K562 (cell line): ENCODE measurements around the gene ADGRD1. TPM values are rescaled to one million over a fixed set of nuclear protein-coding genes. Genes with fewer than 3 reads are reported as not detected.

ENCODE experiments used
- ATF7 ChIP-seq: fragments of 450-650 bp; IDR thresholded peaks from 2 replicates; pipeline ENCODE4 v1.7.1; 2014; ENCODE audit warnings: mild to moderate bottlenecking, moderate library complexity
- CREB3 ChIP-seq: fragments of 450-650 bp; conservative IDR thresholded peaks from 2 replicates; pipeline ENCODE4 v1.6.1; 2016; ENCODE audit warnings: missing genetic modification characterization, low read depth, mild to moderate bottlenecking, missing compliant biosample characterization, moderate library complexity
- CTCFL ChIP-seq: IDR thresholded peaks from 2 replicates; pipeline ENCODE4 v1.6.1; 2011; ENCODE audit warnings: borderline replicate concordance, low read depth, mild to moderate bottlenecking, moderate library complexity, low read length; ENCODE audit not compliant: insufficient read depth, poor library complexity, severe bottlenecking
- CUX1 ChIP-seq: fragments of 200-800 bp; sonication (Bioruptor generic); IDR thresholded peaks from 2 replicates; pipeline ENCODE4 v1.6.1; 2016; ENCODE audit warnings: missing genetic modification characterization, missing compliant biosample characterization
- ETV1 ChIP-seq: fragments of 450-650 bp; conservative IDR thresholded peaks from 2 replicates; pipeline ENCODE4 v1.6.1; 2016; ENCODE audit warnings: missing genetic modification characterization, control low read depth, low read depth, missing compliant biosample characterization
- IRF9 ChIP-seq: fragments of 450-650 bp; IDR thresholded peaks from 2 replicates; pipeline ENCODE4 v1.6.1; 2016; ENCODE audit warnings: missing biosample characterization, missing genetic modification characterization
- KDM4B ChIP-seq, 2 experiments: fragments of 450-650 bp in 1 of 2; sonication (generic) in 1 of 2; IDR thresholded peaks; 2 replicates each; pipeline ENCODE4 v1.6.1; 2016 to 2017; ENCODE audit warnings: borderline replicate concordance in 2 of 2, antibody characterized with exemption in 1 of 2, low read depth in 1 of 2, mild to moderate bottlenecking in 1 of 2
- NR1H2 ChIP-seq: sonication (generic); formaldehyde crosslinking; IDR thresholded peaks from 2 replicates; pipeline ENCODE4 v1.4.0; 2020; ENCODE audit warnings: mild to moderate bottlenecking, missing genetic modification reagents
- PYGO2 ChIP-seq: fragments of 450-650 bp; IDR thresholded peaks from 2 replicates; pipeline ENCODE4 v1.6.1; 2016; ENCODE audit warnings: mild to moderate bottlenecking, missing genetic modification characterization, moderate library complexity, missing compliant biosample characterization
- TBL1XR1 ChIP-seq, 2 experiments: IDR thresholded peaks; 2 replicates each; pipeline ENCODE4 v1.6.1; 2012; ENCODE audit warnings: improper control_type of control experiment in 2 of 2, low read length in 2 of 2, mild to moderate bottlenecking in 1 of 2
- ZBED1 ChIP-seq: IDR thresholded peaks from 2 replicates; pipeline ENCODE4 v1.6.1; 2014
- ZNF165 ChIP-seq: fragments of 250-450 bp; sonication (Bioruptor Pico); IDR thresholded peaks from 2 replicates; pipeline ENCODE4 v1.4.0; 2020; ENCODE audit warnings: borderline replicate concordance
- ZNF609 ChIP-seq: sonication (generic); formaldehyde crosslinking; IDR thresholded peaks from 2 replicates; pipeline ENCODE4 v1.8.1; 2023; ENCODE audit warnings: missing genetic modification reagents, mild to moderate bottlenecking, borderline replicate concordance
- polyA plus RNA-seq, 8 experiments: library from polyadenylated mRNA; depleted of rRNA in 4 of 8; stranded (reverse) in 5 of 8; unstranded in 3 of 8; fragments of >200 nt; fragmentation: Nextera tagmentation in 2 of 8; fragmentation: Illumina TruSeq in 1 of 8; extraction: Ambion mirVana in 2 of 8; extraction: Trizol in 1 of 8; gene quantifications; 2 replicates each; pipeline versions ENCODE4 v1.2.1 to v1.2.3, GENCODE V29; 2011 to 2014; ENCODE audit warnings: inconsistent platforms in 1 of 8, missing spikeins in 1 of 8
- total RNA-seq, 7 experiments: library from RNA; depleted of rRNA in 6 of 7; stranded (reverse); fragments of >200 nt in 6 of 7; fragmentation: Illumina TruSeq in 2 of 7; extraction: Trizol in 2 of 7; gene quantifications; 2 replicates each; pipeline versions ENCODE4 v1.2.1 to v1.2.3, GENCODE V29; 2011 to 2021; ENCODE audit warnings: low replicate concordance in 1 of 7

The ADGRD1 gene
- total and polyA plus RNA-seq, 9 of the 15 experiments (the other 6 are each of a cell fraction or from before 2014, with no cell fraction given): 1.7 to 11.7 (median 3.3) TPM

- TF ChIP-seq CTCFL: no peak
- TF ChIP-seq TBL1XR1 (IDR thresholded peaks at IDR 0.05; ENCODE audit: low read length in 2 of 2): no peak
- TF ChIP-seq ZBED1: no peak
- no peak for TF ChIP-seq NR1H2
- TF ChIP-seq ZNF165 (CRISPR knock-in tag): no peak
- no peak for TF ChIP-seq KDM4B (IDR thresholded peaks at IDR 0.05; ENCODE audit: borderline replicate concordance in 2 of 2, low read depth in 1 of 2)
- no peak for TF ChIP-seq CREB3 (tag)
- TF ChIP-seq PYGO2: no peak
- TF ChIP-seq ATF7: no peak
- 0 out of 2 replicates have a peak, but pooled peaks have one; percentile 43 for TF ChIP-seq IRF9 (tag)
- TF ChIP-seq ZNF609 (CRISPR knock-in tag): no peak
- no peak for TF ChIP-seq ETV1 (tag)
- TF ChIP-seq CUX1: no peak
Observed at GRCh38 chr12:131111446-131111845, 157.7 kb downstream of the ADGRD1 start (continued).
